Hepatocyte (in vitro differentiated cells): Measurements from ENCODE around the gene MGME1. TPM values are rescaled to one million over a fixed set of nuclear protein-coding genes. Genes with fewer than 3 reads are reported as not detected.
"Not testable (repeated sequence)": the region's sequence is repeated elsewhere in the genome, so short reads cannot be mapped to it uniquely, and the experiment has no call there.

ENCODE experiments used
- DNase-seq: peaks from one replicate; pipeline ENCODE4 v3.0.0-alpha.2; 2016; ENCODE audit warnings: low spot score
- H2AFZ ChIP-seq: fragments of 200-600 bp; sonication (generic); 2 replicates; pipeline ENCODE4 v1.6.0; 2016; ENCODE audit warnings: antibody characterized with exemption, mild to moderate bottlenecking
- H3K27ac ChIP-seq: fragments of 200-600 bp; sonication (generic); 2 replicates; pipeline ENCODE4 v1.5.1; 2016; ENCODE audit warnings: mild to moderate bottlenecking
- H3K27me3 ChIP-seq: fragments of 200-600 bp; sonication (generic); 2 replicates; pipeline ENCODE4 v1.6.1; 2016
- H3K36me3 ChIP-seq: fragments of 200-600 bp; sonication (generic); replicated peaks from 2 replicates; pipeline ENCODE4 v1.5.1; 2016; ENCODE audit warnings: low read depth; ENCODE audit not compliant: insufficient read depth
- H3K4me1 ChIP-seq: fragments of 200-600 bp; sonication (generic); 2 replicates; pipeline ENCODE4 v1.5.1; 2016; ENCODE audit warnings: mild to moderate bottlenecking, moderate library complexity; ENCODE audit not compliant: insufficient read depth
- H3K4me2 ChIP-seq: fragments of 200-600 bp; sonication (generic); 2 replicates; pipeline ENCODE4 v1.6.0; 2016
- H3K4me3 ChIP-seq: fragments of 200-600 bp; sonication (generic); 2 replicates; pipeline ENCODE4 v1.5.1; 2016; ENCODE audit warnings: mild to moderate bottlenecking
- H3K79me2 ChIP-seq: fragments of 200-600 bp; sonication (generic); 2 replicates; pipeline ENCODE4 v1.6.0; 2017; ENCODE audit warnings: mild to moderate bottlenecking
- H3K9me2 ChIP-seq: fragments of 200-600 bp; sonication (generic); replicated peaks from 2 replicates; pipeline ENCODE4 v1.6.0; 2017; ENCODE audit warnings: mild to moderate bottlenecking; ENCODE audit not compliant: insufficient read depth
- H3K9me3 ChIP-seq: fragments of 200-600 bp; sonication (generic); 2 replicates; pipeline ENCODE4 v1.5.1; 2016; ENCODE audit warnings: low read depth, mild to moderate bottlenecking
- H4K20me1 ChIP-seq: fragments of 200-600 bp; sonication (generic); 2 replicates; pipeline ENCODE4 v1.6.0; 2016; ENCODE audit warnings: mild to moderate bottlenecking; ENCODE audit not compliant: insufficient read depth, poor library complexity, severe bottlenecking
- CTCF ChIP-seq: fragments of 200-600 bp; sonication (generic); IDR thresholded peaks from 2 replicates; pipeline ENCODE4 v1.5.1; 2016; ENCODE audit warnings: antibody characterized with exemption, mild to moderate bottlenecking; ENCODE audit not compliant: poor library complexity
- EZH2 ChIP-seq: fragments of 200-600 bp; sonication (generic); IDR thresholded peaks from 2 replicates; pipeline ENCODE4 v1.6.1; 2016; ENCODE audit warnings: antibody characterized with exemption, mild to moderate bottlenecking, borderline replicate concordance
- EZH2phosphoT487 ChIP-seq: fragments of 200-600 bp; sonication (generic); IDR thresholded peaks from one replicate; pipeline ENCODE4 v1.6.1; 2018; ENCODE audit warnings: antibody characterized with exemption, mild to moderate bottlenecking, low read depth, moderate library complexity; ENCODE audit not compliant: unreplicated experiment, severe bottlenecking
- WGBS: methylation state at CpG from one replicate; pipeline ENCODE4 v1.1.6; 2016; ENCODE audit warnings: low lambda C conversion rate; ENCODE audit errors: missing lambda C conversion rate; 5-methylcytosine and 5-hydroxymethylcytosine counted together
- polyA plus RNA-seq: library from polyadenylated mRNA; unstranded; fragments of >200 nt; fragmentation: Nextera tagmentation; extraction: Ambion mirVana; gene quantifications from 2 replicates; pipeline ENCODE4 v1.2.1, GENCODE V29; 2016
- total RNA-seq: library from RNA; depleted of rRNA; stranded (reverse); fragments of >200 nt; gene quantifications from 2 replicates; pipeline ENCODE4 v1.2.3, GENCODE V29; 2014

MGME1 gene
- total and polyA plus RNA-seq, 2 experiments from 2014 or later, result 15.7 to 17.9 TPM

- no peak for DNase-seq
- no peak for TF ChIP-seq EZH2
- TF ChIP-seq CTCF, result no peak
- no peak for TF ChIP-seq EZH2phosphoT487
- peak overlapping the region; percentile 84 for H3K4me2 ChIP-seq
- no peaks in the 10 kb centered on the region for H3K9me2 ChIP-seq
- H3K4me1 ChIP-seq, result peaks cover 88% of the 10 kb centered on the region
- peaks cover 98% of the 10 kb centered on the region for H3K79me2 ChIP-seq
- H3K4me3 ChIP-seq, result no peak overlapping the region
- no peaks in the 10 kb centered on the region for H3K9me3 ChIP-seq
- H3K27me3 ChIP-seq, result no peaks in the 10 kb centered on the region
- WGBS, result 76% methylated on average over 5 of the region's 5 CpGs
- H4K20me1 ChIP-seq, result peaks cover 84% of the 10 kb centered on the region
- H3K27ac ChIP-seq, result peak overlapping the region; percentile 98
- no peak overlapping the region for H2AFZ ChIP-seq
- no peaks in the 10 kb centered on the region for H3K36me3 ChIP-seq
Observed at GRCh38 chr20:17959257-17959627, 9.6 kb upstream of the MGME1 start.

- not testable (repeated sequence) for H3K27me3 ChIP-seq, H2AFZ ChIP-seq, DNase-seq, H3K36me3 ChIP-seq, H3K9me3 ChIP-seq, H3K9me2 ChIP-seq, H3K4me3 ChIP-seq
- Histone ChIP-seq H3K4me2 (peak overlapping the region; percentile 84), H3K4me1 (peaks cover 89% of the 10 kb centered on the region), H4K20me1 (peaks cover 85% of the 10 kb centered on the region), H3K79me2 (peaks cover 98% of the 10 kb centered on the region), H3K27ac (peak overlapping the region; percentile 98)
- 85% methylated on average over 16 of the region's 16 CpGs for WGBS
Observed at GRCh38 chr20:17960400-17960885, 8.4 kb upstream of the MGME1 start.

GRCh38 chr20:17960927-17961586 lies 7.8 kb upstream of the MGME1 start:
- H3K27me3 ChIP-seq, result no peaks in the 10 kb centered on the region
- DNase-seq, result no peak
- no peaks in the 10 kb centered on the region for H3K9me3 ChIP-seq
- WGBS, result 46% methylated on average over 6 of the region's 6 CpGs
- TF ChIP-seq EZH2, result no peak
- TF ChIP-seq CTCF, result no peak
- no peak for TF ChIP-seq EZH2phosphoT487
- H3K27ac ChIP-seq, result peak overlapping the region; percentile 98
- no peaks in the 10 kb centered on the region for H3K36me3 ChIP-seq
- peaks cover 85% of the 10 kb centered on the region for H3K4me1 ChIP-seq
- H4K20me1 ChIP-seq, result peaks cover 81% of the 10 kb centered on the region
- H3K79me2 ChIP-seq, result peaks cover 98% of the 10 kb centered on the region
- peak overlapping the region; percentile 84 for H3K4me2 ChIP-seq
- no peak overlapping the region for H3K4me3 ChIP-seq
- H3K9me2 ChIP-seq, result no peaks in the 10 kb centered on the region
- no peak overlapping the region for H2AFZ ChIP-seq

GRCh38 chr20:17961587-17961940 lies 7.3 kb upstream of the MGME1 start:
- H3K27ac ChIP-seq, result peak overlapping the region; percentile 98
- H2AFZ ChIP-seq, result no peak overlapping the region
- DNase-seq, result no peak
- no peaks in the 10 kb centered on the region for H3K9me2 ChIP-seq
- H3K79me2 ChIP-seq, result peaks cover 98% of the 10 kb centered on the region
- H4K20me1 ChIP-seq, result peaks cover 80% of the 10 kb centered on the region
- 69% methylated on average over 1 of the region's 1 CpG for WGBS
- no peak for TF ChIP-seq EZH2phosphoT487
- TF ChIP-seq CTCF, result no peak
- no peak for TF ChIP-seq EZH2
- H3K4me2 ChIP-seq, result peak overlapping the region; percentile 84
- no peaks in the 10 kb centered on the region for H3K36me3 ChIP-seq
- no peaks in the 10 kb centered on the region for H3K9me3 ChIP-seq
- H3K27me3 ChIP-seq, result no peaks in the 10 kb centered on the region
- no peak overlapping the region for H3K4me3 ChIP-seq
- peaks cover 82% of the 10 kb centered on the region for H3K4me1 ChIP-seq
